Ascending aorta (tissue), 2 donors: ENCODE data around the gene FAM227B. TPM values are rescaled to one million over a fixed set of nuclear protein-coding genes. Genes with fewer than 3 reads are reported as not detected.
"Not testable (repeated sequence)": the region's sequence is repeated elsewhere in the genome, so short reads cannot be mapped to it uniquely, and the experiment has no call there.

Source experiments
- DNase-seq, 2 donors: peaks; one replicate each; pipeline ENCODE4 v3.0.0-alpha.2; 2019; ENCODE audit warnings: low spot score in 2 of 2
- H3K27ac ChIP-seq, 2 donors: fragments of 200-600 bp; sonication (generic); one replicate each; pipeline ENCODE4 v1.5.1; 2016 to 2017; ENCODE audit warnings: mild to moderate bottlenecking in 1 of 2
- H3K27me3 ChIP-seq: fragments of 200-600 bp; sonication (generic); one replicate; pipeline ENCODE4 v1.5.1; 2017
- H3K36me3 ChIP-seq, 2 donors: fragments of 200-600 bp; sonication (generic); one replicate each; pipeline ENCODE4 v1.5.1; 2016
- H3K4me1 ChIP-seq, 2 donors: fragments of 200-600 bp; sonication (generic); one replicate each; pipeline ENCODE4 v1.5.1; 2016 to 2017; ENCODE audit warnings: mild to moderate bottlenecking in 1 of 2
- H3K4me3 ChIP-seq, 2 donors: fragments of 200-600 bp; sonication (generic); one replicate each; pipeline ENCODE4 v1.5.1; 2016 to 2017; ENCODE audit warnings: mild to moderate bottlenecking in 1 of 2
- H3K9me3 ChIP-seq, 2 donors: fragments of 200-600 bp; sonication (generic); one replicate each; pipeline ENCODE4 v1.5.1; 2016
- CTCF ChIP-seq, 3 experiments: fragments of 200-600 bp in 2 of 3; fragments of 450-650 bp in 1 of 3; sonication (generic) in 2 of 3; IDR thresholded peaks; one replicate each; pipeline ENCODE4 v1.5.1; 2016 to 2019; ENCODE audit warnings: antibody characterized with exemption in 3 of 3, mild to moderate bottlenecking in 1 of 3, moderate library complexity in 1 of 3
- intact Hi-C: fragments of 100-400 bp; cut with DNase I; formaldehyde crosslinking; loops from one replicate; pipeline ENCODE4 v1.15.1; 2023
- total RNA-seq: library from RNA; depleted of rRNA; stranded (reverse); fragments of >200 nt; gene quantifications from one replicate; pipeline ENCODE4 v1.1.0, GENCODE V29; 2016

FAM227B gene
- total RNA-seq, 1 donor from 2014 or later, result not detected

GRCh38 chr15:49622561-49622960 lies 1.9 kb upstream of the FAM227B start:
- H3K36me3 ChIP-seq, result peaks cover 12 to 17% of the 10 kb centered on the region in 2 donors
- H3K9me3 ChIP-seq, result peaks cover 0 to 12% of the 10 kb centered on the region in 2 donors
- peak overlapping the region in 1 of 2 donors; percentile 76 for H3K4me3 ChIP-seq
- peak overlapping the region; percentile 11 to 22 for H3K27ac ChIP-seq
- H3K4me1 ChIP-seq, result peaks cover 0 to 11% of the 10 kb centered on the region in 2 donors
- DNase-seq, result no peak
- intact Hi-C loops, result loop anchor here (5.0 kb wide), 3 partner anchors 225 to 430 kb away; no protein-coding TSS in a partner anchor
- TF ChIP-seq CTCF (IDR thresholded peaks at IDR 0.05), result peak in 1 of 3 experiments; percentile 7
- H3K27me3 ChIP-seq, result no peaks in the 10 kb centered on the region

DNA sequence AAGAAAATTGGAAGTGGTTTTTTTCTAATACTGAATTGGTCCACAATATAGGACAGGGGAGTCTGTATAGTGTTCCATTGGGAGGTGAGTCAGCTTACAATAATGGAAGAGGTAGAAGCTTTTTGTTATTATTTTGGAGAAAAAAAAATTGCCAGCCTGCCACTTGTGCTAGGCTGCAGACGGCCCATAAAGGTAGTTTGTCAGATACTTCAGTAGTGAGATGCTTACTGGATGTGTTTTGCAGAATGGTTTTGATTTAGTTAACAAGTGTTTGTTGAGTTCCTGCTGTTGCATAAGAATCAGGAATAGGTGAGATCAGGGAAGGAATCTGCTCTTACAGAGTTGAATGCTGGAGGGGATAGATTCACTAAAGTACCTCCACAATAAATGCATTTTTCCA lies 1.3 kb upstream of the FAM227B start:
- intact Hi-C loops, result loop anchor here (2.0 to 5.0 kb wide), 6 partner anchors 97 to 430 kb away; no protein-coding TSS in a partner anchor
- Histone ChIP-seq H3K27me3 (no peaks in the 10 kb centered on the region), H3K9me3 (peaks cover 0 to 12% of the 10 kb centered on the region in 2 donors), H3K4me1 (peaks cover 0 to 11% of the 10 kb centered on the region in 2 donors), H3K27ac (peak overlapping the region; percentile 22 to 90), H3K4me3 (peak overlapping the region; percentile 59 to 76), H3K36me3 (peaks cover 7 to 17% of the 10 kb centered on the region in 2 donors)
- DNase-seq, result no peak
- no peak for TF ChIP-seq CTCF (IDR thresholded peaks at IDR 0.05)

- TF ChIP-seq CTCF (IDR thresholded peaks at IDR 0.05), result no peak
- peaks cover 0 to 11% of the 10 kb centered on the region in 2 donors for H3K4me1 ChIP-seq
- no peak for DNase-seq
- peak overlapping the region; percentile 59 to 76 for H3K4me3 ChIP-seq
- intact Hi-C loops, result loop anchor here (2.0 to 5.0 kb wide), 6 partner anchors 97 to 431 kb away; no protein-coding TSS in a partner anchor
- H3K27ac ChIP-seq, result peak overlapping the region; percentile 84 to 90
- H3K36me3 ChIP-seq, result peaks cover 7 to 17% of the 10 kb centered on the region in 2 donors
- H3K9me3 ChIP-seq, result peaks cover 0 to 12% of the 10 kb centered on the region in 2 donors
- no peaks in the 10 kb centered on the region for H3K27me3 ChIP-seq
Measured at GRCh38 chr15:49621401-49621811, 788 bp upstream of the FAM227B start.

DNA sequence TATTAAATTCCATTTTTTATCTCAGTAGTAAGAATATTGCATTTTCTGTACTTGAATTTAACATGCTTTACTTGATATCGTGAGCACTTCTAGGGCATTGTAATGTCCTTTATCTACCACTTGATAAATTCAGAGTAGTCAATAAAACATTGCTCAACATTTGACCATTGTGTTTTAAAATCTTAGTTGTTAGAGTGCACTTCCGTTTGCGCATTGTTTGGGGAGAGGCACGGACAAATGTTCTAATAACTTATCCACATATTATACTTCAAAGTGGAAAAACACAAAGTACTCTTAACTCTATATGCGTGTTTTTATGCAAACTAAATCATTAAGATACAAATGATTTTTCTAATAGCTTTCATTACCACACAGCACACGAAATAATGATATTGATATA lies 419 bp downstream of the FAM227B start:
- Histone ChIP-seq H3K36me3 (peaks cover under 1 to 6% of the 10 kb centered on the region in 2 donors), H3K9me3 (peaks cover 0 to 6% of the 10 kb centered on the region in 2 donors), H3K4me3 (peak overlapping the region; percentile 59 to 76), H3K27me3 (no peaks in the 10 kb centered on the region), H3K4me1 (peaks cover 0 to 11% of the 10 kb centered on the region in 2 donors), H3K27ac (peak overlapping the region; percentile 84 to 90)
- TF ChIP-seq CTCF (IDR thresholded peaks at IDR 0.05), result no peak
- no peak for DNase-seq
- intact Hi-C loops, result loop anchor here (2.0 to 5.0 kb wide), 6 partner anchors 99 to 432 kb away; no protein-coding TSS in a partner anchor

- H3K4me3 ChIP-seq, result peak overlapping the region in 1 of 2 donors; percentile 59
- H3K4me1 ChIP-seq, result peaks cover 0 to 11% of the 10 kb centered on the region in 2 donors
Measured at GRCh38 chr15:49619226-49619625, 1.4 kb downstream of the FAM227B start.

DNA sequence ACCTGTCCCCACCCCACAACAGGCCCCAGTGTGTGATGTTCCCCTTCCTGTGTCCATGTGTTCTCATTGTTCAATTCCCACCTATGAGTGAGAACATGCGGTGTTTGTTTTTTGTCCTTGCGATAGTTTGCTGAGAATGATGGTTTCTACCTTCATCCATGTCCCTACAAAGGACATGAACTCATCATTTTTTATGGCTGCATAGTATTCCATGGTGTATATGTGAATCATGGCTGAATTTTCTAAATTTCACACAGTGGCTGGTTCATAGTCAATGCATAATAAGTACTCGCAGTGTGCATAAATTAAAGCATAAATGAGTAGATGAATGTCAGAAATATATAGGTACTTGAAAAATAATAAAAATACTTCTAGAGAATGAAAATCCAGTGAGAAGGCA lies 8.4 kb downstream of the FAM227B start:
- H3K4me3 ChIP-seq, H3K4me1 ChIP-seq, H3K27ac ChIP-seq, H3K27me3 ChIP-seq, H3K9me3 ChIP-seq, DNase-seq, intact Hi-C loops, H3K36me3 ChIP-seq: not testable (repeated sequence)

More at GRCh38 chr15:49619226-49619625, 1.4 kb downstream of the FAM227B start:
- no peak for DNase-seq
- peak overlapping the region in 1 of 2 donors; percentile 90 for H3K27ac ChIP-seq
- intact Hi-C loops, result no loop called here
- H3K9me3 ChIP-seq, result peaks cover 0 to 1% of the 10 kb centered on the region in 2 donors
- TF ChIP-seq CTCF (IDR thresholded peaks at IDR 0.05), result no peak
- H3K36me3 ChIP-seq, result no peaks in the 10 kb centered on the region
- no peaks in the 10 kb centered on the region for H3K27me3 ChIP-seq
